ENCODE results near the gene GNG2. TPM values are rescaled to one million over a fixed set of nuclear protein-coding genes. Genes with fewer than 3 reads are reported as not detected.

Gene GNG2
- total and polyA plus RNA-seq, 10 of the 15 experiments (the other 5 are each of a cell fraction or from before 2014, with no cell fraction given), result 31.6 to 114 (median 66.4) TPM

DNA sequence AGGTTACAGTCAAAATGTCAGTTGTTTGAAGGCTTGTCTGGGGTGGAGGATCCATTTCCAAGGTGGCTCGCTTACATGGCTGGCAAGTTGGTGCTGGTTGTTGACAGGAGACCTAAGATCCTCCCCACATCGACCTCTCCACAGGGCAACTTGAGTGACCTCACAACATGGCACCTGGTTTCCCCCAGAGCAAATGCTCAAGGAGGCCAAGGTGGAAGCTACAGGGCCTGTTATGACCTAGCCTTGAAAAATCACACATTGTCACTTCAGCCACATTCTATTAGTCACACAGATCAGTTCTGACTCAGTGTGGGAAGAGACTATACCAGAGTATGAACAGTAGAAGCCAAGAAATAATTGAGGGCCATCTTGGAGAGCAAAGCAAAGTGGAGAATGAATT is 11.3 kb upstream of the GNG2 start:
- no peak overlapping the region for H3K4me3 ChIP-seq
- peaks cover 7% of the 10 kb centered on the region for H3K9me3 ChIP-seq (replicated peaks; ENCODE audit: control insufficient read depth, insufficient read depth, low read length)
- 50% methylated on average over 2 of the region's 2 CpGs for WGBS (ENCODE audit: insufficient coverage, insufficient replicate concordance, low lambda C conversion rate, missing lambda C conversion rate)
- intact Hi-C loops (cut with micrococcal nuclease; ENCODE audit: unreplicated experiment) (loop anchor here (5.0 kb wide), 1 partner anchor 33 kb away; no protein-coding TSS in a partner anchor), in situ Hi-C loops (cut with MboI) (no loop called here)
- ChIA-PET CTCF (interaction anchor here (0.9 to 1.3 kb wide), 2 partner anchors 131 to 147 kb away, joined by 3 to 4 read pairs; no protein-coding TSS in a partner anchor), RAD21 (ENCODE audit: unreplicated experiment) (interaction anchor here (1.1 to 3.3 kb wide), 3 partner anchors 16 to 131 kb away, joined by 3 to 17 read pairs (median 3); no protein-coding TSS in a partner anchor), POLR2A (interaction anchor here (1.0 to 1.6 kb wide), 2 partner anchors 18 to 36 kb away, joined by 3 read pairs; no protein-coding TSS in a partner anchor), SMC1A (ENCODE audit: uncharacterized antibody, unreplicated experiment) (interaction anchor here (0.8 to 10.4 kb wide), 4 partner anchors 15 to 34 kb away, joined by 3 to 194 read pairs (median 4); partner anchors contain the start of gene GNG2)
- H3K79me2 ChIP-seq (ENCODE audit: control insufficient read depth, insufficient read depth, low read length), result no peaks in the 10 kb centered on the region
- ATAC-seq (peak; percentile 15), FAIRE-seq (no peak), DNase-seq (ENCODE audit: low read depth, low spot score) (no peak)
- no TSS peak for BruUV-seq (replicated peaks)
- no peaks in the 10 kb centered on the region for H4K20me1 ChIP-seq (ENCODE audit: control insufficient read depth, insufficient read depth)
- peak overlapping the region; percentile 46 for H3K27ac ChIP-seq (ENCODE audit: control insufficient read depth, insufficient read depth)
- H3K4me2 ChIP-seq (ENCODE audit: control insufficient read depth, insufficient read depth), result no peak overlapping the region; the same call in 1 of the 2 replicates
- H3K9ac ChIP-seq (ENCODE audit: control insufficient read depth, insufficient read depth, low read length), result no peak overlapping the region
- H3K27me3 ChIP-seq (replicated peaks in 1 of 2; ENCODE audit: control insufficient read depth in 2 of 2, insufficient read depth in 2 of 2, low read length in 1 of 2), result no peaks in the 10 kb centered on the region
- H3K4me1 ChIP-seq (ENCODE audit: control insufficient read depth, insufficient read depth, low read length), result peaks cover 49% of the 10 kb centered on the region
- H2AFZ ChIP-seq (ENCODE audit: control insufficient read depth, low read depth, low read length), result peak overlapping the region; percentile 71
- no peaks in the 10 kb centered on the region for H3K36me3 ChIP-seq (ENCODE audit: control insufficient read depth in 2 of 2, insufficient read depth in 2 of 2, low read length in 1 of 2)
- TF ChIP-seq WRNIP1 (IDR thresholded peaks at IDR 0.05; ENCODE audit: borderline replicate concordance, low read depth, low read length), result no peak
- no peak for TF ChIP-seq SREBF1 (IDR thresholded peaks at IDR 0.05; ENCODE audit: low read length)
- TF ChIP-seq NR2F1 (conservative IDR thresholded peaks at IDR 0.05), result 0 out of 2 replicates have a peak, but pooled peaks have one; percentile 41
- no peak for TF ChIP-seq RELA (IDR thresholded peaks at IDR 0.05; ENCODE audit: borderline replicate concordance, partially characterized antibody)
- peak; percentile 43; the same call in 1 of the 2 replicates for TF ChIP-seq IRF4 (IDR thresholded peaks at IDR 0.05; ENCODE audit: low read depth, low read length)
- TF ChIP-seq STAT1 (conservative IDR thresholded peaks at IDR 0.05), result no peak
- peak in 1 of 2 experiments; percentile 54; a peak in 1 of 4 replicates for TF ChIP-seq EP300 (IDR thresholded peaks at IDR 0.05; ENCODE audit: borderline replicate concordance in 1 of 2, control insufficient read depth in 1 of 2, low read depth in 2 of 2, low read length in 2 of 2)
- TF ChIP-seq, protein P1, sequence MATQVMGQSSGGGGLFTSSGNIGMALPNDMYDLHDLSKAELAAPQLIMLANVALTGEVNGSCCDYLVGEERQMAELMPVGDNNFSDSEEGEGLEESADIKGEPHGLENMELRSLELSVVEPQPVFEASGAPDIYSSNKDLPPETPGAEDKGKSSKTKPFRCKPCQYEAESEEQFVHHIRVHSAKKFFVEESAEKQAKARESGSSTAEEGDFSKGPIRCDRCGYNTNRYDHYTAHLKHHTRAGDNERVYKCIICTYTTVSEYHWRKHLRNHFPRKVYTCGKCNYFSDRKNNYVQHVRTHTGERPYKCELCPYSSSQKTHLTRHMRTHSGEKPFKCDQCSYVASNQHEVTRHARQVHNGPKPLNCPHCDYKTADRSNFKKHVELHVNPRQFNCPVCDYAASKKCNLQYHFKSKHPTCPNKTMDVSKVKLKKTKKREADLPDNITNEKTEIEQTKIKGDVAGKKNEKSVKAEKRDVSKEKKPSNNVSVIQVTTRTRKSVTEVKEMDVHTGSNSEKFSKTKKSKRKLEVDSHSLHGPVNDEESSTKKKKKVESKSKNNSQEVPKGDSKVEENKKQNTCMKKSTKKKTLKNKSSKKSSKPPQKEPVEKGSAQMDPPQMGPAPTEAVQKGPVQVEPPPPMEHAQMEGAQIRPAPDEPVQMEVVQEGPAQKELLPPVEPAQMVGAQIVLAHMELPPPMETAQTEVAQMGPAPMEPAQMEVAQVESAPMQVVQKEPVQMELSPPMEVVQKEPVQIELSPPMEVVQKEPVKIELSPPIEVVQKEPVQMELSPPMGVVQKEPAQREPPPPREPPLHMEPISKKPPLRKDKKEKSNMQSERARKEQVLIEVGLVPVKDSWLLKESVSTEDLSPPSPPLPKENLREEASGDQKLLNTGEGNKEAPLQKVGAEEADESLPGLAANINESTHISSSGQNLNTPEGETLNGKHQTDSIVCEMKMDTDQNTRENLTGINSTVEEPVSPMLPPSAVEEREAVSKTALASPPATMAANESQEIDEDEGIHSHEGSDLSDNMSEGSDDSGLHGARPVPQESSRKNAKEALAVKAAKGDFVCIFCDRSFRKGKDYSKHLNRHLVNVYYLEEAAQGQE (IDR thresholded peaks at IDR 0.05; ENCODE audit: low read depth, low read length), result no peak
- peak; percentile 54; the same call in 1 of the 2 replicates for TF ChIP-seq ATF7 (IDR thresholded peaks at IDR 0.05; ENCODE audit: low read depth)
- TF ChIP-seq, protein P2, sequence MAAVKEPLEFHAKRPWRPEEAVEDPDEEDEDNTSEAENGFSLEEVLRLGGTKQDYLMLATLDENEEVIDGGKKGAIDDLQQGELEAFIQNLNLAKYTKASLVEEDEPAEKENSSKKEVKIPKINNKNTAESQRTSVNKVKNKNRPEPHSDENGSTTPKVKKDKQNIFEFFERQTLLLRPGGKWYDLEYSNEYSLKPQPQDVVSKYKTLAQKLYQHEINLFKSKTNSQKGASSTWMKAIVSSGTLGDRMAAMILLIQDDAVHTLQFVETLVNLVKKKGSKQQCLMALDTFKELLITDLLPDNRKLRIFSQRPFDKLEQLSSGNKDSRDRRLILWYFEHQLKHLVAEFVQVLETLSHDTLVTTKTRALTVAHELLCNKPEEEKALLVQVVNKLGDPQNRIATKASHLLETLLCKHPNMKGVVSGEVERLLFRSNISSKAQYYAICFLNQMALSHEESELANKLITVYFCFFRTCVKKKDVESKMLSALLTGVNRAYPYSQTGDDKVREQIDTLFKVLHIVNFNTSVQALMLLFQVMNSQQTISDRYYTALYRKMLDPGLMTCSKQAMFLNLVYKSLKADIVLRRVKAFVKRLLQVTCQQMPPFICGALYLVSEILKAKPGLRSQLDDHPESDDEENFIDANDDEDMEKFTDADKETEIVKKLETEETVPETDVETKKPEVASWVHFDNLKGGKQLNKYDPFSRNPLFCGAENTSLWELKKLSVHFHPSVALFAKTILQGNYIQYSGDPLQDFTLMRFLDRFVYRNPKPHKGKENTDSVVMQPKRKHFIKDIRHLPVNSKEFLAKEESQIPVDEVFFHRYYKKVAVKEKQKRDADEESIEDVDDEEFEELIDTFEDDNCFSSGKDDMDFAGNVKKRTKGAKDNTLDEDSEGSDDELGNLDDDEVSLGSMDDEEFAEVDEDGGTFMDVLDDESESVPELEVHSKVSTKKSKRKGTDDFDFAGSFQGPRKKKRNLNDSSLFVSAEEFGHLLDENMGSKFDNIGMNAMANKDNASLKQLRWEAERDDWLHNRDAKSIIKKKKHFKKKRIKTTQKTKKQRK (IDR thresholded peaks at IDR 0.05; ENCODE audit: low read depth, low read length), result no peak
- TF ChIP-seq, protein P3, sequence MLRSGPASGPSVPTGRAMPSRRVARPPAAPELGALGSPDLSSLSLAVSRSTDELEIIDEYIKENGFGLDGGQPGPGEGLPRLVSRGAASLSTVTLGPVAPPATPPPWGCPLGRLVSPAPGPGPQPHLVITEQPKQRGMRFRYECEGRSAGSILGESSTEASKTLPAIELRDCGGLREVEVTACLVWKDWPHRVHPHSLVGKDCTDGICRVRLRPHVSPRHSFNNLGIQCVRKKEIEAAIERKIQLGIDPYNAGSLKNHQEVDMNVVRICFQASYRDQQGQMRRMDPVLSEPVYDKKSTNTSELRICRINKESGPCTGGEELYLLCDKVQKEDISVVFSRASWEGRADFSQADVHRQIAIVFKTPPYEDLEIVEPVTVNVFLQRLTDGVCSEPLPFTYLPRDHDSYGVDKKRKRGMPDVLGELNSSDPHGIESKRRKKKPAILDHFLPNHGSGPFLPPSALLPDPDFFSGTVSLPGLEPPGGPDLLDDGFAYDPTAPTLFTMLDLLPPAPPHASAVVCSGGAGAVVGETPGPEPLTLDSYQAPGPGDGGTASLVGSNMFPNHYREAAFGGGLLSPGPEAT (IDR thresholded peaks at IDR 0.05; ENCODE audit: low read depth), result no peak
- TF ChIP-seq ZNF24 (IDR thresholded peaks at IDR 0.05), result no peak
- TF ChIP-seq JUNB (IDR thresholded peaks at IDR 0.05), result peak; percentile 86
- 0 out of 2 replicates have a peak, but pooled peaks have one; percentile 22 for TF ChIP-seq NFIC (IDR thresholded peaks at IDR 0.05; ENCODE audit: low read depth, low read length)
- 0 out of 2 replicates have a peak, but pooled peaks have one; percentile 28 for TF ChIP-seq BCL11A (IDR thresholded peaks at IDR 0.05; ENCODE audit: low read depth, low read length)
- peak; percentile 69 for TF ChIP-seq YY1 (IDR thresholded peaks at IDR 0.05; ENCODE audit: low read depth, low read length)
- peak; percentile 60; the same call in 1 of the 2 replicates for TF ChIP-seq RUNX3 (IDR thresholded peaks at IDR 0.05; ENCODE audit: low read length)
